UCSD-AML1 (cell line): ENCODE results near the gene ANKS1B.
"Not testable (repeated sequence)": the region's sequence is repeated elsewhere in the genome, so short reads cannot be mapped to it uniquely, and the experiment has no call there.

ENCODE experiments used
- DNase-seq: peaks from one replicate; lab custom pipeline; 2025; ENCODE audit not compliant: unreplicated experiment; lab: John Stamatoyannopoulos, UW

The ANKS1B gene

DNA sequence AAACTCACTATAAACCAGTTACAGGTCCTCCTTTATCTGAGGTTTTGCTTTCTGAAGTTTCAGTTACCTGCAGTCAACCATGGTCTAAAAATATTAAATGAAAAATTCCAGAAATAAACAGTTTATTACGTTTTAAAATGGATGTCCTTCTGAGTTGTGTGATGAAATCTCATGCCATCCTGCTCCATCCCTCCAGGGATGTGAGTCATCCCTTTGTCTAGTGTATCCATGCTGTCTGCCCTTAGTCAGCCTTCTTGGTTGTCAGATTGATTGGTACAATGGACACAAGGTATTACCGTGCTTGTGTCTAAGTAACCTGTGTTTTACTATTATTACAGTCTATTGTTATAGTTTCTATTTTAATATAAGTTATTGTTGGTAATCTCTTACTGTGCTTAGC, 1011.3 kb downstream of the ANKS1B start:
- DNase-seq: no peak

DNA sequence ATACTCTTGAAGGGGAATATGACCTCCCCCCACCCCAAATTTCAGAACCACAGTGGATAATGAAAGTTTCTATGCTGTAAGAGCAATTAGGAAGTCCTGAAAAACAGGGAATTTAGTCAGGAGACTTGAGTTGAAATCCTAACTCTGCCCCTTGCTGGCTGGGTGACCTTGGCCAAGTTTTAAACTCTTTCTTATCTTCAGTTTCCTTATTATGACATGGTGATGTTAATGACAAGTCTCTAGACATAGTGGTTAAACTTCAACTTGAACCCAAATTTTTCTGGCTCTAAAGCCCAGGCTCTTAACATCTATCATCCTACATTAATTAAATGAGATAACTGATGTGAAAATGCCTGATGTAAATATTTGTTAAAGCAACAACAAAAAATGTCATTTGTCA, 1013.8 kb downstream of the ANKS1B start:
- no peak for DNase-seq

DNA sequence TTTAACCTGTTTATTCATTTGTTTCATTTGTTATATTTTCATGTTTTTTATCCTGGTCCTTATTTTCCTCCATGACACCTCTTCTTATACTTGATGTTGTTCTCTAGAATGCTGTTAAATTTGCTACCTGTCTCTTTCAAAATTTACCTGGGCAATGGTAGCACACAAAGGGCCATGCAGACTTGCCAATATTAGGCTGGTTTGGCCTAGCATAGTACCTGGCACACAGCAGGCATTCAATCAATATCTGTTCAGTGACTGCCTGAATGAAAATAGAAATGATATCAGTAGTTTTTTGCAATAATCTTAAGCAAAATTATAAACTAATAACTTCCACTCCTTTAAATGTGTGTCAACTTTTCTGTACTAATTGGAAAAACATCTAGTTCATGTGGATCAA, 1014.5 kb downstream of the ANKS1B start:
- no peak for DNase-seq

DNA sequence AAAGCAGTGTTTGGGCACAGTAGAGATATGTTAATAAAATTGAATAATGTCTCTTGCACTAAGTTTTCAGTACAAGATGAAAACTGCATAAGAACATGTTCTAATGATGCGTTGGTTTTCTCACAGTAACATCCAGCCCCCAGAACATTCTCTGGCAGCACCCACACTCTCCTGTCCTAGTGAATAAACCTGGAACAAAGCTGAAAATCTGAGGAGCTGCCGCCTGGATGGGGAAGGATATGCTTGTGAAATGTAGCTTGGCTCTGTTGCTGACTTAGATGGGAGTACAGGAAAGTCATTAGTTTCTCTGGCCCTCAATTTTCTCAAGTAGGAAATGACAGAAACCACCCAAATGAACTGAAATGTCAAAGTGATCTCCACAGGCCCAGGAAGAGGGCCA, 1015.8 kb downstream of the ANKS1B start:
- no peak for DNase-seq

DNA sequence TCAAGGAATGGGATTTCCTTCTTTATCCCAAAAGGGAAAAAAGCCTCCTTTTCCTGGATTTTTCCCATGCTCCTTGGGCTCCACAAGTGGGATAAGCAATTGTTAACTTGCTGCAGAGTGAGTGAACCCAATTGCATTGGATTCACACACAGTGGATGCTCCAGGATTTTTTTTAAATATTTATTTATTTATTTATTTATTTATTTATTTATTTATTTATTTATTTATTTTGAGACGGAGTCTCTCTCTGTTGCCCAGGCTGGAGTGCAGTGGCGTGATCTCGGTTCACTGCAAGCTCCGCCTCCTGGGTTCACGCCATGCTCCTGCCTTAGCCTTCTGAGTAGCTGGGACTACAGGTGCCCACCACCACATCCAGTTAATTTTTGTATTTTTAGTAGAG, 1027.6 kb downstream of the ANKS1B start:
- DNase-seq: not testable (repeated sequence)

DNA sequence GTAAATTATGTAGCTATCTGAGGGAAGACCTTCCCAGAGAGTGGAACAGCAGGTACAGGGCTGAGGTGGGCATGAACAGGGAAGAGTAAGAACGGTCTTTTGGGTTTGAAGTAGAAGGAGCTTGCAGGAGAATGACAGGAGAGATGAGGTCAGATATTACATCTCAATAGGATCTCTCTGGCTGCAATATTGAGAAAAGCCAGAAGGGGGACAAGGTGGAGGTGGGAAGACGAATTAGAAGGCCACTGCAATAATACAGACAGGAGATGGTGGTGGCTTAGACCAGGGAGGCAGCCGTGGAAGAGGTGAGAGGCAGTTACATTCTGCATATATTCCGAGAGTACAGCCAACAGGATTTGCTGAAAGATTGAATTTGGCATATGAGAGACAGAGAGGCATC, 1029.5 kb downstream of the ANKS1B start:
- DNase-seq: no peak

DNA sequence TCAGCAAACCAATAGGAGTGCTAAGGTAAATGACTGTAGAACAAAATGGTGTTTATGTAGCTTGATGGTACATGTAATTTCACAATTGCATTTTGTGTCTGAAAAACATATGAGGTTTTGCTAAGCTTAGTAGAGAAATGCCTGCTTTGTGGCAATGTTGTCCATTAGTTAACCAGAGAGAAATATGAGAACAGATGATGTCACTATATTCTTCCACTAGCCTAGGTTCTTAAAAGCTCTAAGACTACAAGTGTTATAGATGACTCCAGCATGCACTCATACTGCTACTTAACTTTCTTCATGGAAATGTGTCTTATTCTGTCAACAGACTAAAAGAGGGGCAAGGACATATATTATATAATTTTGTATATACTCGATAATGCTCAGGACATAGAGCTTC, 1030.2 kb downstream of the ANKS1B start:
- no peak for DNase-seq

DNA sequence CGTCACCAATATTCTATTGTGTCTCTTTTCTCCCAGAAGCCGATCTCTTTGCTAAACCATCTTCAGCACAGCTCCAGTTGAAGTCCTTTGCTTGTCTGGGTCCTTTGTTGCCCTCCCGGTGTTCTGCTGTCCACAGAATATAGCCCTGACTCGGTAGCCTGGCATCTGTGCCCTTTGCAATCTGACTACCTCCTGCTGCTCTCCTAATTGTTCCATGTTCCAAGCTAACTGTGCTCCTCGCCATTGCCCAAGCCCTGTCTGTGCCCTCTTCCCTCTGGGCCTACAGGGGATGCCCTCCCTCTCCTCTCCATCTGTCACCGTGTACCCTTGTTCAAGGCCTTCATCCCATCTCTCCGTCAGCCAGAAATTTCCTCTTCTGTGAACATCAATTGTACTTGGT, 1033.3 kb downstream of the ANKS1B start:
- no peak for DNase-seq

DNA sequence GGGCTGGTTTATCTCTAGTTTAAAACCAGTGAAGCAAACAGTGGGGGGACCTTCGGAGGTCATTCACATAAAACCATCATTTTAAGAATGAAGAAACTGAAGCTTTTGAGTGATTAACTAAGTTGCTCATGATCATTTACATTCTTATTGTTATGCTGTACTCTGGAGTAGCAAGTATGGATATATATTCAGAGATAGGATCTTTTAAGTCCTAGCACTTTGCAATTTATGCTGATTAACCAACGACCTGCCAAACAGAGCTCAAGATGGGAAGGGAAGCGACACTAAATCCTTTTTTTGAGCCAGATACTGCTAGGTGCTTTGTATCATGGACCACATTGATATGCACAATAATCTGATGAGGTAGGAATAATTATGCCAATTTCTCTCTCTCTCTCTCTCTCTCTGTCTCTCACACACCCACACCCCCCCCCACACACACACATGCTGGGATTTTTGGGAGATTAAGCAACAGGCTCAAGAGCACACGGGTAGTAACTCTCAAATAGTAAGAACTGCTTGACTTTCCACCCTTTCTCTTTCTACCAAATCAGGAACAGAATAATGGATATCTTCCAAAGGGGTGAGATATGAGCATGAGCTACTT, 1036.3 kb downstream of the ANKS1B start:
- no peak for DNase-seq

DNA sequence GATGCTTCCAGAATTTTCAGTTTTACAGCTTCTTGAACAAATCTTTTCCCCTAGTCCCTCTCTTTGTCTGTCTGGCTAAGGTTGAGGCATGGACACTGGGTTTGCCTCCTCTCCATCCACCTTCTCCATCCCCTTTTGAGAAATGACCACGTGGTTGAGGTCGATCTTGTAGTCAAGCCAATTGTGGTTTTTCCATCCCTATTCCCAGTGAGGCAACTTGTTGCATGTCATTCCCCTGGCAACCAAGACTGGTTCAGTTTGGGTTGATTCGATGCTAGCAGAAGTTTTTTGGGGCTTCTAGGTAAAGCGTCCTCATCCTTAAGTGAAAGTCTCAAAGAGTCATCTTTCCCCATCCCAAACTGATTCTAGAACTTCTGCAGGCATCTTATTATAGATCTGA, 1038.9 kb downstream of the ANKS1B start:
- no peak for DNase-seq

DNA sequence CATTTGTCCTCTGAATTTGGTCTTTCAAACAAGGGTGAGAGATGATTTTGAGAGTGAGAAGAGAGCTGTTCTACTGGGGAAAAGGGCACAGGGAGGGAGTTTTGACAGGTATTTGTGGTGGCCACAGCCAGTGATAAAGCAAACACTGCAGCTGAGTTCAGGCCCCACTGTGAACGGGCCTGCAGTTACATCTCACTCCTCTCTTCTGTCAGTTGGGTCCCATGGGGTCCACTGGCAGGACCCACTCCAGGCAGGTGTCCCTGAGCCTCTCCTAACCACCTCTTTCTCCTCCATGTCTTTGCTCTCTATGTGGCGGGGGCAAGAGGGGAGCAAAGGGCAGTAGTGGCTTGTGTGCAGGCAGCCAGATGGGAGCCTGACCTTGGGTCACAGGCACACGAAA, 1044.8 kb downstream of the ANKS1B start:
- no peak for DNase-seq

DNA sequence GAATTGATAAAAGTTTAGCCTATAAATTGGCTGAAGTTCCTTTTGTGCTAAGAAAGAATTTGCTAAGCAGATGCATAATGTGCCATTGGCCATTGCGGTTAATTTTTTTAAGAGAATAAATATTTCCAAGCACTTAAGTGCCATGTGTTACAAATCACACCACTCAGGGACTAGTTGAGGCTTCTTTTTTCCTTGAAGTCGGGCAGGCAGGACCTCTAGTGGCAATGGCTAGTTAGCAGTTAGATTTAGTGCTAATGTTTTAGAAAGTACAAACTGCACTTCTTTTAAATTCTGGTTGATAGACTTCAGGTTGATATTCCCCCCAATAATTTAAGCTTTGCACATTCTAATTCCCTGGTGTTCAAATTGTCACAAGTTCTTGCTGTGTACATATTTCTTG, 1045.4 kb downstream of the ANKS1B start:
- DNase-seq: no peak

DNA sequence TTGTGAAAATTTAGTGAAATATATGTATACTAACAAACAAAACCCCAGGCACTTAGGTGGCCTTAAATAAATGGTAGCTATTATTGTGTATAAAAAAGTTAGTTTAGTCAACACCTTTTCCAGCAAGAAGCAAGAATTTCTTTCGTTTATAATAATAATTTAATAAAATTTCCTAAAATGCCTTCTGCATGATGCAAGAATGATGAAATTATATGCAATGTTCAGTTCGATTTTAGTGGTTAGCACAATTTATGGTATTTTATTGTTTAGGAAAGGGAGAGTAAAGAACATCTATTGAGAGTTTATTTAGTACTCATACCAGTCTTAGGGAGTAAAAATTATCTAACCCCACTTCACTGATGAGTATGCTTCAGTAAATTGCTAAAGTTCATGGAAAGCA, 1048.9 kb downstream of the ANKS1B start:
- DNase-seq: no peak

DNA sequence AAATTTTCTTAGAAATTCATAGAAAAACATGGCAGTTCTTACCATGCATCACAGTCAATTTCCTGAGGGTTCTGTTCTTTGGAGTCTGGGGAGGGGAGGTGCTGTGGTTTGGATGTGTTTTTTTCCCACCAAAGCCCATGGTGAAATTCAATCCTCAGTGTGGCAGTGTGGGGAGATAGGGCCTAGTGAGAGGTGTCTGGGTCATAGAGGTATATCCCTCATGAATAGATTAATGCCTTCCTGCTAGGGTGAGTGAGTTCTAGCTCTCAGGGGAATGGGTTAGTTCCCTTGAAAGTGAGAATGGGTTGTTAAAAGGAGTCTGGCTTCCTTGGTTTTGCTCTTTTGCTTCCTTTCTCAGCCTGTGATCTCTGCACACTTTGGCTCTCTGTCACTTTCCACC, 1061.9 kb downstream of the ANKS1B start:
- no peak for DNase-seq

DNA sequence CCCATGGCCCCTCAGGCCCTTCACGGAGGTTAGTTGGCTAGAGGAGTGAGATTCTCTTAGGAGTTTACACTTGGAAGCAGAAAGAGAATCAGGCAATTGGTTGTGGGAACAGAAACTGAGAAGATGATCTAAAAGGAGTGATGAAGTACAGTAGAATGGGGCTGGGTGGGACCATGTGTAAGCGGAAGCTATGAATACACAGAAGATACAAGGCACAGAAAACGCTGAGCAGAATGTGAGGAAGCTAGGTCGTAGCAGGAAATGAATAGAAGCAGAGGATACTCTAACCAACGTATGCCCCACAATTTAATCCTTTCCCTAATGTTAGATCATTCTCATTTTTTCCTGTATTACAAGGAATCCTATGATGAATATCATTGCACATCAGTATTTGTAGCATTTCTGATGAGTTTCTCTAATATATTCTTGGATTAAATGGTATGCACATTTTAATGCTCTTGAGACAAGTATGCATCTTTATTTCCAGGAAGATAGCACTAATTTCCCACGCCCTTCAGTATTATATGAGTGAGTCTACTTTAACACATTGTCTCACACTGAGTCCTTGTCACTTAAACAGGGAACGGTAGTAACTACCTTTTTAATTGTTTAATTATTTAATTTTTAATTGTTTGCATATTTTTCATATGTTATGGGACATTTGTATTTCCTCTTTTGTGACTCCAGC, 1066.4 kb downstream of the ANKS1B start:
- no peak for DNase-seq

DNA sequence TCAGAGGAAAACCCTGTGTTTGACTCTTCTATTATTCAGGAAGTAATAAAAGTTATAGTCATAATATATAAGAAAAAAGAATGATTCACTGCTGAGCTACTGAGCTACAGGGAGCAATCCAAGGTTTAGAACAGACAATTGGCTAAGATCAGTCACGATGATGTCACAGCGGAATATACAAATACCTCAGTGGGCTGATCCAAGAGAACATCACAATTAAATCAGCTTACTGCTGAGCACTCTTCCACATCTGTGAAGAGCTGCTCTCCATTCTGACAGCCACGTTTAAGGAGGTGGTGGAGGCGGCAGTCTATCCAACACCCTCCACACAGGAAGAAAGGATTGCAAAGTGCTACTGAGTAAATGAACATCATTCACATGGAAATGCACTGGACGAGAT, 1068.6 kb downstream of the ANKS1B start:
- DNase-seq: no peak

DNA sequence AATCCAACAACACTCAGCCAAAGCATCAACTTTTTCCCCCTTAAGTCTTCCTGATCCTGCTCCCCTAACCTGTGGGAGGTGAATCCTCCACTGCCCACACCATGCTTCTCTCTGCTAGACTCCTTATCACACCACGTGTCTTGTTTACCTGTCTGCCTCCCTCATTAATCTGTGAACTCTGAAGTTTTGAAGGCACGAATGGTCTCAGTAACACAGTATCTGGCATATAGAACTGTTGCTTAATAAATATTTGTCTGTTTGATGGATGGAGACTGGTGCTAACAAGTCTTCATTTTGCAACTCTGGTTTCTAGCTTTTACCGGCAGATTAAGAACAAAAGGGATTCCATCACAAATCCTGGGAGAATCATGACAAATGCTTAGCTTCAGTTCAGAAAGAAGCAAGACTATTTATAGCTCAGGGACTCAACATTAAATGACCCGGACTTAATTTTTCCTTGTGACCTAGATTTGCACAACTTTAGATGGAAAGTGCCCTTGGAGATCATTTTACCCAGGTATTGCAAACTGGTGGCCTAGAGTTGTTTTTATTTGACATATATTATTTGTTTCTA, 1072.2 kb downstream of the ANKS1B start:
- no peak for DNase-seq

DNA sequence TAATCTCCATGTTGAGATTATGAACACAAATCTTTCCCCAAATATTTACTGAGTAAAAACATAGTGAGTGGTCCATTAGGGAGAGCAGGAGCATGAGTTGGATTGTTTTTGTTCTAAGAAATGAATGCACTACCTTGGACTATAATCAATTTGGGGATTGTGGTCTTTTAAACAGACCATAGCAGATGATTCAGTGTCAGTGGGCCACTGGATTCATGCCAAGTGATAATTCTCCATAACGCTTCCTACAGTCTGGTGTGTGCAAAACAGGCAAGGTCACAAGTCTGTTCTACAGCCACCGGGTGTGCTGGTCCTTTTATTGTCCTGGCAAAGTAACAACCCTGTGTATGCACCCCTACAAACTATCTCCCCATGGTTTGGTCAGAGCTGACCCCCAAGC, 1073.3 kb downstream of the ANKS1B start:
- DNase-seq: no peak

DNA sequence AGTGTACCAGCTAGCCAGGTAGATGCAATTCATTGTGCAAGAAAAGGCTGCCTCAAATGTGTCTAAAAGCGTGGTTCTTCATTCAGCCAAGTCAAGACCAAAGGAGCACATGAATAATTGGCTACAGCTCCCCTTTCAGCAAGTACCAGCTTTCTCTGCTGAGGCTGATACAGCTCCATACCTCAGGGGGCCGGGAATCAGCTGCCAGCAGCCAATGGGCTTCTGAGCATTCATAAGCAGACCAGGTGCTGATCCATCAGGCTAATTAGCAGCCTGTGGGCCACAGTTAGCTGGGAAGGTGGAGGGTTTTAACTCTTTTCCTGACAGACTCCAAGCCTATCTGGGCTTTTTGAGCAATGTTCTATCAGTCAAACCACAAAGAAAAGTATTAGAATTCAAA, 1075.0 kb downstream of the ANKS1B start:
- no peak for DNase-seq

DNA sequence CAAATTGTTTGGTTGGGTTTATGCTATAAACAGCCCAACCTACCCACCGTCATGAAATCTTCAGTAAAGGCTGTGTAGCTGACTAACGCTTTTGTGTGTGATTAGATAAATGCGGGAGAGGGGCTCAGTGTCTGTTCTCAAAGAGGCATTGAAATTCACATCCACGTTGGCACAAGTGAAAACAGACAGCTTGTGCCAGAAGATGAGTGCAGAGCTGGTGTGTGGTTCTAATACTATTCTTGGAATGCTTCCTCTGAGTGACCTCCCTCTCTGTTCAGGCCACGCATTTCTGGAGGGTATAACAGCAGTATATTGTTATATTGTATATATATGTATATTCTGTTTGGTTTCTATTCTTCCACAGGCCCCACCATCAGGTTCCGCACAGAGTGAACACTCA, 1075.9 kb downstream of the ANKS1B start:
- DNase-seq: no peak

DNA sequence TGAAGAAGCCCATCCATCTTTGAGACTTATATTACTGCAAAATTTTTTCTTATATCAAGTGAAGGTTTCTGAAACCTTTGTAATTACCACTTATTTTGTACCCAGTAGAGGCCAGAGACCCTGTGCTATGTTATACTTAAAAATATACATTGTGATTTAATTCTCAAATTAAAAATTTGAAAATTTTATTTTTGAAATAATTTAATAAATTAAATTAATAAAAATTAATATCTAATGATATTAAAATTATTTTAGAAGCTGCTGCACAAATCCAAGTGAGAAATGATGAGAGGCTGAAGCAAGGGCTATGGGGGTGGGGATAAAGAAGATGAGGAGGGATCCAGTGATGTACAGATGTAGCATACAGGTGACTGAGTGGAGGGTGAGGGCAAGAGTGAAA, 1080.9 kb downstream of the ANKS1B start:
- DNase-seq: no peak

DNA sequence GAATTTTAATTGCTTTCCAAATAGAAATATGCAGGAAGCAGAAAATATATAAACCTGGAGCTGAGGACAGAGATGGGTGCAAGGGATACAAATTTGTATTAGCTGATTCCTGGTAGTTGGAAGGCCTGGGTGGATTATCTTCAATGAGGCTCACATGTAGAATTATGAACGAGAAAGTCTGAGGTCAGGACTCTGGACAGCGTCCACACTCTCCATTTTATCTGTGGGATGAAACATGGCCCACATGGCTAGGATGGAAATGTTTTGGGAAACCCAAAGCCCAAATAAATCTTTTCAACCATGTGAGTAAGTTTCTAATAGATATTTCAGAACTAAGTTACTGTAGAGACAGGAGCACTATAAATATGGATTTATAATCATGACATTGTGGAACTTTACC, 1083.5 kb downstream of the ANKS1B start:
- no peak for DNase-seq

DNA sequence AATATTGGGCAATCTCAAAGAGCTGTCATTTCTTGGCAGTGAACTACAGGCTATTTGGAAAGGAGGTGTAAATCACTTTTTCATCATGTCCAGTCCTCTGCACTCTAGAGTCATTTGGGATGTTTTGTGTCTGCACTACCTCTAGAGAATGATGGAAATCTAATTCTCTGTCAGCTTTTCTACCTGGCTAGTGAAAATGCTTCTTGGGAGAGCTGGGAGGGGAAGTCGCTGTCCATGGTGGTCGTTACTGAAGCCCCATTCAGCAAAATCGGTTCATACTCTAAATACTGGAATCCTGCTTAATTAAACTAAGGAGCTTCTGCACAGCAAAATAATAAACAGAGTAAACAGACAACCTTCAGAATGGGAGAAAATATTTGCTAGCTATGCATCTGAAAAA, 1087.8 kb downstream of the ANKS1B start:
- no peak for DNase-seq
